Ishikawa (cell line): ENCODE results near the gene DAG1.

Experiments
- CEBPB ChIP-seq: IDR thresholded peaks from 2 replicates; pipeline ENCODE4 v1.6.1; 2012
- CREB1 ChIP-seq: IDR thresholded peaks from 2 replicates; pipeline ENCODE4 v1.6.1; 2012; ENCODE audit warnings: low read depth
- EGR1 ChIP-seq: IDR thresholded peaks from 2 replicates; pipeline ENCODE4 v1.6.1; 2012
- EP300 ChIP-seq: IDR thresholded peaks from 2 replicates; pipeline ENCODE4 v1.6.1; 2012; ENCODE audit warnings: borderline replicate concordance
- FOXM1 ChIP-seq: IDR thresholded peaks from 2 replicates; pipeline ENCODE4 v1.6.1; 2012; ENCODE audit warnings: low read depth, borderline replicate concordance
- NFIC ChIP-seq: IDR thresholded peaks from 2 replicates; pipeline ENCODE4 v1.6.1; 2012
- RAD21 ChIP-seq: IDR thresholded peaks from 2 replicates; pipeline ENCODE4 v1.6.1; 2012; ENCODE audit warnings: low read depth
- TAF1 ChIP-seq: IDR thresholded peaks from 2 replicates; pipeline ENCODE4 v1.6.1; 2012; ENCODE audit warnings: low read depth, mild to moderate bottlenecking
- TCF12 ChIP-seq: IDR thresholded peaks from 2 replicates; pipeline ENCODE4 v1.6.1; 2012; ENCODE audit warnings: low read depth
- TEAD4 ChIP-seq: IDR thresholded peaks from 2 replicates; pipeline ENCODE4 v1.6.1; 2012
- YY1 ChIP-seq: IDR thresholded peaks from 2 replicates; pipeline ENCODE4 v1.6.1; 2012; ENCODE audit warnings: low read depth
- ZBTB7A ChIP-seq: IDR thresholded peaks from 2 replicates; pipeline ENCODE4 v1.6.1; 2012; ENCODE audit warnings: low read depth
- TF ChIP-seq, protein P1 (sequence below): IDR thresholded peaks from 2 replicates; pipeline ENCODE4 v1.6.1; 2012
- TF ChIP-seq, protein P2 (sequence below): IDR thresholded peaks from 2 replicates; pipeline ENCODE4 v1.6.1; 2012; ENCODE audit warnings: low read depth, mild to moderate bottlenecking
- TF ChIP-seq, protein P3 (sequence below): IDR thresholded peaks from 2 replicates; pipeline ENCODE4 v1.6.1; 2012

DAG1 gene

DNA sequence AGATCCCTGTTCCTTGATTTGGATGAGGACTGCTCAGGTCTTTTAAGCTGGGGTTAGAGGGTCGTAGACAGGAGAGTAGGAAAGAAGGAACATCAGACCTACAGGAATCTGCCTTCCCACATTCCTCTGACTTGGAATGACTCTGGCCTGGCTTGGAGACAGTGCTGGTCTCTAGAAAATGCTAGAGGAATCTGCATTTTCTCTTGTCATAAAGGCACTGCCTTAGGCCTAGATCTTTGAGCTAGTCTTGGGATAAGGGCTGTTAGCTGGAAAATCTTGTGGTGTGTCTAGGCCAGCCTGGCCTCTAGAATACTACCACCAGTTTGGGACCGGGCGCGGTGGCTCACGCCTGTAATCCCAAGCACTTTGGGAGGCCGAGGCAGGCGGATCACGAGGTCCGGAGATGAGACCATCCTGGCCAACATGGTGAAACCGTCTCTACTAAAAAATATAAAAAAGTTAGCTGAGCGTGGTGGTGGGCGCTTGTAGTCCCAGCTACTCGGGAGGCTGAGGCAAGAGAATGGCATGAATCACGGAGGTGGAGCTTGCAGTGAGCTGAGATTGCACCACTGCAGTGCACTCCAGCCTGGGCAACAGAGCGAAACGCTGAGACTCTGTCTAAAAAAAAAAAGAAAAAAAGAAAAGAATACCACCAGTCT lies 66.9 kb downstream of the DAG1 start:
- TF ChIP-seq EGR1 (no peak), EP300 (no peak), ZBTB7A (no peak), YY1 (no peak), TEAD4 (no peak), TCF12 (no peak), FOXM1 (no peak), CREB1 (no peak), CEBPB (no peak), TAF1 (no peak), RAD21 (no peak)
- TF ChIP-seq, protein P1, sequence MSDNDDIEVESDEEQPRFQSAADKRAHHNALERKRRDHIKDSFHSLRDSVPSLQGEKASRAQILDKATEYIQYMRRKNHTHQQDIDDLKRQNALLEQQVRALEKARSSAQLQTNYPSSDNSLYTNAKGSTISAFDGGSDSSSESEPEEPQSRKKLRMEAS, result no peak
- TF ChIP-seq, protein P2, sequence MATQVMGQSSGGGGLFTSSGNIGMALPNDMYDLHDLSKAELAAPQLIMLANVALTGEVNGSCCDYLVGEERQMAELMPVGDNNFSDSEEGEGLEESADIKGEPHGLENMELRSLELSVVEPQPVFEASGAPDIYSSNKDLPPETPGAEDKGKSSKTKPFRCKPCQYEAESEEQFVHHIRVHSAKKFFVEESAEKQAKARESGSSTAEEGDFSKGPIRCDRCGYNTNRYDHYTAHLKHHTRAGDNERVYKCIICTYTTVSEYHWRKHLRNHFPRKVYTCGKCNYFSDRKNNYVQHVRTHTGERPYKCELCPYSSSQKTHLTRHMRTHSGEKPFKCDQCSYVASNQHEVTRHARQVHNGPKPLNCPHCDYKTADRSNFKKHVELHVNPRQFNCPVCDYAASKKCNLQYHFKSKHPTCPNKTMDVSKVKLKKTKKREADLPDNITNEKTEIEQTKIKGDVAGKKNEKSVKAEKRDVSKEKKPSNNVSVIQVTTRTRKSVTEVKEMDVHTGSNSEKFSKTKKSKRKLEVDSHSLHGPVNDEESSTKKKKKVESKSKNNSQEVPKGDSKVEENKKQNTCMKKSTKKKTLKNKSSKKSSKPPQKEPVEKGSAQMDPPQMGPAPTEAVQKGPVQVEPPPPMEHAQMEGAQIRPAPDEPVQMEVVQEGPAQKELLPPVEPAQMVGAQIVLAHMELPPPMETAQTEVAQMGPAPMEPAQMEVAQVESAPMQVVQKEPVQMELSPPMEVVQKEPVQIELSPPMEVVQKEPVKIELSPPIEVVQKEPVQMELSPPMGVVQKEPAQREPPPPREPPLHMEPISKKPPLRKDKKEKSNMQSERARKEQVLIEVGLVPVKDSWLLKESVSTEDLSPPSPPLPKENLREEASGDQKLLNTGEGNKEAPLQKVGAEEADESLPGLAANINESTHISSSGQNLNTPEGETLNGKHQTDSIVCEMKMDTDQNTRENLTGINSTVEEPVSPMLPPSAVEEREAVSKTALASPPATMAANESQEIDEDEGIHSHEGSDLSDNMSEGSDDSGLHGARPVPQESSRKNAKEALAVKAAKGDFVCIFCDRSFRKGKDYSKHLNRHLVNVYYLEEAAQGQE, result no peak
- TF ChIP-seq, protein P3, sequence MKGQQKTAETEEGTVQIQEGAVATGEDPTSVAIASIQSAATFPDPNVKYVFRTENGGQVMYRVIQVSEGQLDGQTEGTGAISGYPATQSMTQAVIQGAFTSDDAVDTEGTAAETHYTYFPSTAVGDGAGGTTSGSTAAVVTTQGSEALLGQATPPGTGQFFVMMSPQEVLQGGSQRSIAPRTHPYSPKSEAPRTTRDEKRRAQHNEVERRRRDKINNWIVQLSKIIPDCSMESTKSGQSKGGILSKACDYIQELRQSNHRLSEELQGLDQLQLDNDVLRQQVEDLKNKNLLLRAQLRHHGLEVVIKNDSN, result no peak

DNA sequence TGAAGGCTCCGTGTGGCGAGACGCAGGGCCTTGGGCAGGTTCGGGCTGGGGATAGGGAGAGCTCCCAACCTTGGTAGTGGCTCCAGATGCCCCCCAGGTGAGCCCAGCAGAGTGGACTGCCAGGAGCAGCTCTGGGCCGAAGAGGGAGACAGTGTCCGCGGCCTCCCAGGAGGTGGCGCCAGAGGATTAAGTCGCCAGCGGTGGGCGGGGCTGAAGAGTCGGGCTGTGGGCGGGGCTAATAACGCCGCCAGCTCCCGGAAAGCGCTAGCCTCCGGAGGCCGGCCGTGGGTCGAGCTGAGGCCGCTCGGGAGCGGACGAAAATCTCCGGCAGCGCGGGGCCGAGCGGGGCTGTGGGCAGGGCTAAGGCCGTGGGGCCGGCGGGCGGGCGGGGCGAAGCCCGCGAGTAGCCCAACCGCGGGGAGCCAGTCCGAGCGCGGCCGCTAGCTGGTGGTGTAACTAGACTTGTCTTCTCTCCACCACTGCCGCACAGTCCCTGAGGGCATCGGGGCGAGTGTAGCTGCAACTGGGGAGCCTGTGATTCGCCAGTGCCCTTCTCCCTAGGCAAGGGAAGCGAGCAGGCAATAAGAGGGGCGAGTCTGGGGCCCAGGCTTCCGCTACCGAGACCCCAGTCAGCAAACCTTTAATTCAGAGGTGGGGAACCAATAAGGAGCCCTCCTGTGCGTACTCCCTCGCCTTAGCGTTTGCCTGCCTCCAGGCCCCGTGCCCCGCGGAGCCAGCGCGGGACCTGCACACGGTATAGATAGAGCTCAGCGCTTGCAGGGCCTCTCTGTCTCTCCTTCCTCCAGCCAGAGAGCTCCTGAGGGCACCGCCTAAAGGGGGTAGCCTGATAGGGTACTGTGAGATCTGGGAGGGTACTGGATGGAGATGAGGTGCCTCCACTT lies 69.8 kb downstream of the DAG1 start:
- TF ChIP-seq FOXM1 (no peak), EGR1 (no peak), TEAD4 (no peak), RAD21 (peak; percentile 95), CEBPB (no peak), ZBTB7A (no peak), CREB1 (no peak), TAF1 (peak; percentile 59; the same call in 1 of the 2 replicates), NFIC (no peak), TCF12 (no peak)
- TF ChIP-seq, protein P1, result no peak; the same call in 1 of the 2 replicates
- TF ChIP-seq, protein P3, result no peak
- TF ChIP-seq, protein P2, result no peak; the same call in 1 of the 2 replicates

DNA sequence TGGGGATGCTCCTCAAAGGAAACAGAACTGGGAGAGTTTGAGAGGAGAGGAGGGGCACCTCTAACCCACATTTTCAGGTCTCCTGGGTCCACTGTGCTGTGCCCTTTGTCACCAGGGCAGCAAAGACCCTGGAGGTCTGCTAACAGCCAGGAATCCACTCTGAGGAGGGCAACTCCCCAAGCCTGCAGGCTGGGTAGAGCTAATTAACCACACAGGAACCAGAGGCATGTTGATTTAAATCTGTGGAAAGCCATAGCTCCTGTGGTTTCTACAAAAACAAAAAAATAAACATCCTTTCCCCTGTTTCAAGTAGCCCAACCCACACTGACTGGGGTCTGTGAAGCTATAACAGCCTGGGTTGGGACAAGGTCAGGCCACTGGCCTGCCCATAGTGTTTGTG lies 82.0 kb downstream of the DAG1 start:
- TF ChIP-seq YY1, result no peak
- TF ChIP-seq, protein P3, result no peak
- TF ChIP-seq TEAD4, result no peak
- no peak for TF ChIP-seq CREB1
- no peak for TF ChIP-seq ZBTB7A
- TF ChIP-seq EGR1, result no peak
- TF ChIP-seq TAF1, result no peak
- TF ChIP-seq CEBPB, result no peak
- TF ChIP-seq EP300, result no peak
- no peak for TF ChIP-seq TCF12
- no peak for TF ChIP-seq FOXM1

DNA sequence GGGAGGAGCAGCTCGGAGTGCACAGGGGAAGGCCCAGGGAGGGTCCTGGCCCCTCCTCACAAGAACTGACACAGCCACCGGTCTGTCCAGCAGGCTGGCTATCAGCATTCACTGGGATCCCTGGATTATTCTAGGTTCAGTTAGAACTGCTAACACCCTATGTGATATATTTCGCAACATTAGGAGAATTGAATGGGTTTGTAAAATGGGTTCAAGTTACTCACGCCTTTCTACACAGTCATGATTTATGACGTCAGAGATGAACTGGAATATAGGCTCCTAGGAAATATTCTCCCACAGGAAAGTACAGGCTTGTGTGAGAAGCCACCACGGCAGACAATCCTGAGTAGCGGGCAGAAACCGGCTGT lies 83.2 kb downstream of the DAG1 start:
- TF ChIP-seq EP300 (no peak), CEBPB (peak; percentile 87)
